Measurements from ENCODE around the gene DNAJC1.

DNAJC1 gene

GRCh38 chr10:21831986-21832820 lies 171.3 kb downstream of the DNAJC1 start:
- Histone ChIP-seq H3K4me3 (ENCODE audit: low read length) (no peak overlapping the region), H3F3A (ENCODE audit: insufficient read depth, low read length) (no peaks in the 10 kb centered on the region; the same call in 1 of the 2 replicates), H3K79me2 (ENCODE audit: low read length) (no peaks in the 10 kb centered on the region), H3K36me3 (replicated peaks; ENCODE audit: insufficient read depth, low read length) (0 out of 2 replicates have a peak, but pooled peaks cover 4% of the 10 kb centered on the region), H4K20me1 (ENCODE audit: insufficient read depth, low read length) (no peaks in the 10 kb centered on the region), H3K9me3 (replicated peaks; ENCODE audit: insufficient read depth, low read length) (no peaks in the 10 kb centered on the region), H3K4me2 (ENCODE audit: low read depth, low read length) (no peak overlapping the region), H3K9me2 (replicated peaks; ENCODE audit: insufficient read depth, low read length) (no peaks in the 10 kb centered on the region), H3K4me1 (ENCODE audit: low read length) (no peaks in the 10 kb centered on the region), H3K27me3 (replicated peaks; ENCODE audit: insufficient read depth, low read length) (no peaks in the 10 kb centered on the region), H2AFZ (ENCODE audit: low read length) (no peak overlapping the region), H3K9ac (ENCODE audit: low read length) (no peak overlapping the region), H3K27ac (ENCODE audit: low read length) (no peak overlapping the region)
- DNase-seq, result no peak
- TF ChIP-seq EZH2 (optimal IDR thresholded peaks at IDR 0.05; ENCODE audit: low read depth, low read length) (no peak), EZH2phosphoT487 (IDR thresholded peaks at IDR 0.05; ENCODE audit: low read length) (no peak)
- TF ChIP-seq, protein P1, sequence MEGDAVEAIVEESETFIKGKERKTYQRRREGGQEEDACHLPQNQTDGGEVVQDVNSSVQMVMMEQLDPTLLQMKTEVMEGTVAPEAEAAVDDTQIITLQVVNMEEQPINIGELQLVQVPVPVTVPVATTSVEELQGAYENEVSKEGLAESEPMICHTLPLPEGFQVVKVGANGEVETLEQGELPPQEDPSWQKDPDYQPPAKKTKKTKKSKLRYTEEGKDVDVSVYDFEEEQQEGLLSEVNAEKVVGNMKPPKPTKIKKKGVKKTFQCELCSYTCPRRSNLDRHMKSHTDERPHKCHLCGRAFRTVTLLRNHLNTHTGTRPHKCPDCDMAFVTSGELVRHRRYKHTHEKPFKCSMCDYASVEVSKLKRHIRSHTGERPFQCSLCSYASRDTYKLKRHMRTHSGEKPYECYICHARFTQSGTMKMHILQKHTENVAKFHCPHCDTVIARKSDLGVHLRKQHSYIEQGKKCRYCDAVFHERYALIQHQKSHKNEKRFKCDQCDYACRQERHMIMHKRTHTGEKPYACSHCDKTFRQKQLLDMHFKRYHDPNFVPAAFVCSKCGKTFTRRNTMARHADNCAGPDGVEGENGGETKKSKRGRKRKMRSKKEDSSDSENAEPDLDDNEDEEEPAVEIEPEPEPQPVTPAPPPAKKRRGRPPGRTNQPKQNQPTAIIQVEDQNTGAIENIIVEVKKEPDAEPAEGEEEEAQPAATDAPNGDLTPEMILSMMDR (IDR thresholded peaks at IDR 0.05; ENCODE audit: low read length), result no peak

GRCh38 chr10:21830037-21830436 lies 173.5 kb downstream of the DNAJC1 start:
- H3K27ac ChIP-seq (ENCODE audit: low read length), result no peak overlapping the region
- no peaks in the 10 kb centered on the region for H3K4me1 ChIP-seq (ENCODE audit: low read length)
- DNase-seq, result no peak
- H3K4me2 ChIP-seq (ENCODE audit: low read depth, low read length), result no peak overlapping the region
- no peak overlapping the region for H3K9ac ChIP-seq (ENCODE audit: low read length)
- 0 out of 2 replicates have a peak, but pooled peaks cover 4% of the 10 kb centered on the region for H3K36me3 ChIP-seq (replicated peaks; ENCODE audit: insufficient read depth, low read length)
- no peaks in the 10 kb centered on the region for H3K9me2 ChIP-seq (replicated peaks; ENCODE audit: insufficient read depth, low read length)
- H3K79me2 ChIP-seq (ENCODE audit: low read length), result no peaks in the 10 kb centered on the region
- H2AFZ ChIP-seq (ENCODE audit: low read length), result no peak overlapping the region
- H4K20me1 ChIP-seq (ENCODE audit: insufficient read depth, low read length), result no peaks in the 10 kb centered on the region
- no peak overlapping the region for H3K4me3 ChIP-seq (ENCODE audit: low read length)
- no peaks in the 10 kb centered on the region; the same call in 1 of the 2 replicates for H3F3A ChIP-seq (ENCODE audit: insufficient read depth, low read length)
- TF ChIP-seq EZH2phosphoT487 (IDR thresholded peaks at IDR 0.05; ENCODE audit: low read length), result no peak
- TF ChIP-seq EZH2 (optimal IDR thresholded peaks at IDR 0.05; ENCODE audit: low read depth, low read length), result no peak
- TF ChIP-seq, protein P1 (IDR thresholded peaks at IDR 0.05; ENCODE audit: low read length), result no peak
- H3K27me3 ChIP-seq (replicated peaks; ENCODE audit: insufficient read depth, low read length), result no peaks in the 10 kb centered on the region
- H3K9me3 ChIP-seq (replicated peaks; ENCODE audit: insufficient read depth, low read length), result no peaks in the 10 kb centered on the region

DNA sequence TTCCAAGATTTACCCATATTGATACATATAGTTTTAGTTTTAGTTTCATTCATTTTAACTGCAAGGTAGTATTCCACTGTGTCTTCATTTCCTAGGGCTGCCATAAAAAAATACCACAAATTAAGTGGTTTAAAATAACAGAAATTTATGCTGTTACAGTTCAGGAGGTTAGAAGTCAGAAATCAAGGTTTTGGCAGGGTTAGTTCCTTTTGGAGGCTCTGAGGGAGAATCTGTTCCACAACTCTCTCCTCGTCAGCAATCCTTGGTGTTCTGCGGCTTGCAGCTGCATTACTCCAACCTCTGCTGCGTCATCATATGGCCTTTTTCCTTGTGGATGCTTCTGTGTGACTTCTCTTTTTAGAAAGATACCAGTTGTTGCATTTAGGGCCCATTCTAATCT lies 176.2 kb downstream of the DNAJC1 start:
- 0 out of 2 replicates have a peak, but pooled peaks cover 4% of the 10 kb centered on the region for H3K36me3 ChIP-seq (replicated peaks; ENCODE audit: insufficient read depth, low read length)
- H3K9me2 ChIP-seq (replicated peaks; ENCODE audit: insufficient read depth, low read length), result no peaks in the 10 kb centered on the region
- H3K27ac ChIP-seq (ENCODE audit: low read length), result no peak overlapping the region
- no peaks in the 10 kb centered on the region for H3K27me3 ChIP-seq (replicated peaks; ENCODE audit: insufficient read depth, low read length)
- H3K79me2 ChIP-seq (ENCODE audit: low read length), result no peaks in the 10 kb centered on the region
- no peak overlapping the region for H3K4me3 ChIP-seq (ENCODE audit: low read length)
- H4K20me1 ChIP-seq (ENCODE audit: insufficient read depth, low read length), result no peaks in the 10 kb centered on the region
- H2AFZ ChIP-seq (ENCODE audit: low read length), result no peak overlapping the region
- no peaks in the 10 kb centered on the region for H3K9me3 ChIP-seq (replicated peaks; ENCODE audit: insufficient read depth, low read length)
- H3F3A ChIP-seq (ENCODE audit: insufficient read depth, low read length), result no peaks in the 10 kb centered on the region
- H3K4me2 ChIP-seq (ENCODE audit: low read depth, low read length), result no peak overlapping the region
- TF ChIP-seq, protein P1 (IDR thresholded peaks at IDR 0.05; ENCODE audit: low read length), result no peak
- TF ChIP-seq EZH2 (optimal IDR thresholded peaks at IDR 0.05; ENCODE audit: low read depth, low read length) (no peak), EZH2phosphoT487 (IDR thresholded peaks at IDR 0.05; ENCODE audit: low read length) (no peak)
- H3K4me1 ChIP-seq (ENCODE audit: low read length), result no peaks in the 10 kb centered on the region
- no peak for DNase-seq
- no peak overlapping the region for H3K9ac ChIP-seq (ENCODE audit: low read length)
